Stimulated activated CD8-positive, alpha-beta memory T cell treated with anti-CD3 and anti-CD28 coated beads, Interleukin-7, amount 100 ng/mL, for 1 hour (primary cell): ENCODE measurements around the gene BNC2.

Experiments
- DNase-seq, 2 donors: peaks; one replicate each; pipeline ENCODE4 v3.0.0-alpha.2; 2020; ENCODE audit warnings: low read depth in 2 of 2

The BNC2 gene

DNA sequence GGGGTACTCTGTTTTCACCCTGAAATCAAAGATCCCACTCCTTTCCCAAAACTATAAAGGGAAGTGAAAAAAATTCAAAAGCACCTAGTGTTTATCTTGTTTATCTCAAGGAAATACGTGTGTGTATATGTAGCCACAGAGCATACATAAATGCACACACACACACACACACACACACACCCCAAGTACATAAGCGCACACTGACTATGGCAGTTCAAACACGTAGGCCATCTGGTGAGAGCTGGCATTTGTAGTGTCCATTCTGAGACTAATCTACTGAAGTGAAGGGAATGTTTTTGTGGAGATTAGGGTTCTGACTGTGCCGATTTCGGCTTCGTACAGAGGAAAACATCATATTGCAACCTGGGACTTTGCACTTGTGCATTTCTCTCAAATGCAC, 451.7 kb downstream of the BNC2 start:
- no peak for DNase-seq

DNA sequence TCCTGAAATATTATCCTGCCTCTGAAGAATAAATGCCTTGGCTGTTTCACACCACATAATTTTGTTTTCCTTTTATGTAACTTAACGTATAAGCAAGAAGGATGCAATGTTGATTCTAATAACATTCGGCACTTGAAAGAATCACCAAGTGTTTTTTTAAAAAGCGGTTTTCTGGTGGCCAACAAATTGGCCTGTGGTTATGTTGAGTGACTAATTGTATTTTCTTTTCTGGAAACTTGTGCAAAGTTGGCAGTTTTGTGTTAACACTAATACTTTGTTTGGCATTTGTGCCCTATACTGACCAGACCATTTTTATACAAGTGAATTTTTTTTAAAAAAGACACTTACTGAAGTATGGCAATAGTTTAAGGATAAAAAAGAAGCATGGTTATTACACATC, 452.7 kb downstream of the BNC2 start:
- no peak for DNase-seq

DNA sequence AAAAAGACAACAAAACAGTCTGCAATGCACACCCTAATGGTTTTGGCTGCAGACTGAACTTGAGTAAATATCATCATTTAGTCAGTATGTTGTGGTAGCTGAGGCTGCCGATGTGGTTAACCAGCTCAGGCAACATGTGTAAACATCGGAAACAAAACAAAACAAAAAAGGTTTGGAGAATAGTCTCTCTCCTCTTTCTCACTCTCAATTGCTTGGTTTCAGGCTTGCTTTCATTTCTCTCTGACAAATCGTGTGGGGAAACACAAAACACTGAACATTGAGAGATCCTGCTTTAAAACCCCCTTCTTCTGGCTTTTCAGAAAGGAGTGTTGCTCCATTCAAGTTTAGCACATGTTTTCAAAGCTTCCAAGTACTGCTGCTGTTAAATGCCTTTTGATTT, 453.3 kb downstream of the BNC2 start:
- DNase-seq, result no peak

DNA sequence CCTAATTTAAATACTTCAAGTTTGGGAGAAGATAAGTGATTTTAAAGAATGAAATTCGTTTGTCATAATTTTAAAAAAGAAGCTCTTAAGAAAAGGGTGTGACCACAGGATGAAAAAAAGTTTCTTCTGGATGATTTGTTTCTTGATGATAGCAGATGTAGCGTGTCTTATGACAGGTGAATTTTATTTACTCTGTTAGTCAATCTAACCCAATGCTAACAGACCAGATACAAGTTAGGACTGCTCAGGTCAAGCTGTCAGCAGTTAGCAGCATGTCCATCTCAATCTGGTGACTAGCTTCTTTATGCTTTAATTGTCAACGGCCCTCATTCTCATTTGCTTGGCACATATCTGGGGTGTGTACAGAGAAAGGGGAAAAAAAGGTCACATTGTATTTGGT, 456.0 kb downstream of the BNC2 start:
- no peak for DNase-seq

DNA sequence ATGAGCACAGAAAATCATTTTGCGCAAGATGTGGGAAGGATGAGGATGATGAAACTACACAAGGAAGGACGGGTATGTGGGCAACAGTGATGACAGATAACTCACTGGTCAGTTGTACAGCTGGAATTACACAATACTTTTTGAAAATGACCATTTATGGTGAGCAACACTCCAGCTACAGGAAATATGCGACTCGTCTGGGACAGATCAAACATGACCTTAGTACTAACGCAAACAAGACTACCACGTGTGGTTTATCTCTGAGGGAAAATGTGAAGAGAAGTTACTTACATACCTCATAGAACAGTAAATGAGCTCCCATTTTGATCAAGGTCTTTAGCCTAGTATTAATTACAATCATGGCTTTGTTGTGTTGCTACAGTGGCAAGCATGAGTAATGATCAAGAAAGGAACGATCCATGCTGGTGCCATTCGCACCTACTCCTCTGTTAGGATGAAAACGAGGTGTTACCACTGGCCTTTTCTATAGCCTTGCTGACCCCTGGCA, 456.9 kb downstream of the BNC2 start:
- DNase-seq, result no peak

DNA sequence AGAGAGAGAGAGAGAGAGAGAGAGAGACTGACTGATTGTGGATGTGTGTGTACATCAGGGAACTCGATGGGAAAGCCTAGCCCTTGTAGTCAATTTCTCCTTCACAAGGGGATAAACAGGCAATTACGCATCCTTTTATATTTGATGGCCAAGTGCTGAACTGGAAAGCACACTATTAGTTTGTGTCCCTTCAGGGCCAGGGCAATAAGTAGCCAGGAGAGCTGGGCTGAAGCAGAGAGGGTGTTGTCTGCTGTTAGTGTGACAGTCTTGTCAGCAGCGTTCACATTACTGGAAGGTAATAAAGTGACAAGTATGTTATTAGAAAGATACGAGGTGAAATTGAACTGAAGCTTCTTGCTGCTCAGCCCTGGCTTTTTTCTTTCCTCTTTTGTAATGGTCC, 457.7 kb downstream of the BNC2 start:
- DNase-seq, result no peak

DNA sequence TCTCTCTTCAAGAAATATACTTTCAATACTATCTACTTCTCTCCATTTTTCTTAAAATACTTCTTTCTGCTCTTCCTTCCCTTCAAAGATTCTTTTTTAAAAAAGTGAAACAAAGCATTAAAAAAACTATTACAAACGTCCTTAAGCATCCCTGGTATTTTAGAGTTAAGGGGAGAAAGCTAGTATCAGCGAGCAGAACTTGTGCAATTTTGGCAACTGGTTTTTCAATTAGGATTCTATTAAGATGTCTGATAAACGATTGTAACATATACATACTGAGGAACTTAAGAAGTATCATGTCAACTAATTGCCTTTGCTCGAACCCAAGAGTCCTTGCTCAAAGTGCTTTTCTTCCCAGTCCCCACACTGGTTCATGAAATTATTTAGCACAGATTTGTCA, 459.2 kb downstream of the BNC2 start:
- no peak for DNase-seq

DNA sequence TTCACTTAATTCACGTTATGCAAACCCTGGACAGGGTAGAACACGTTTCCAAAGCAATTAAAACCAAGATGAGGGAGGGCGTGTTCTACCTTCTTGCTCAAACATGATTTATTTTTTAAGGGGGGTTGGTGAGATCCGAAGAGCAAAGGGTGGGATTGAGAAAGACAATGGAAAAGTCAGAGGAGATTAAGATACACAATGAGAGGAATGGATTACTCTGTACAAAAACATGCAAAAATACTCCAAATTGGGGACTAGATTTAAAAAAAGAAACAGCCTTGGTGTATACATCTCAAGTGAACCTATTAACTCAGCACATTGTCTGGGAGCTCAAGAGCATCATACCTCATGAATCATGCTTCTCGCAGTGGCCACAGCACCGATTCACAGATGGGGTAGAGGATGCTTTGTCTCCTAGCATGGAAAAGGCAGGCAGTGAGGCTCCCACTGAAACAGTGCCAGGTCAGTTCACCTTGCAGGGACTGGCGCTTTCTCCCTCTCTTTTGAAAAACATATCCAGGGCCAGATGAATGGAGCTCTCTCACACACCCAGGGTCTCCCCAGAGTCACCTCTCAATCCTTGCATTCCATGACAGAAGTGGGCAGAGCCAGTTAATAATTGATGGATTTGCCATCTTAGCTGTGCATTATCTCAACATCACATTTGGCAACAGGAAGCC, 459.7 kb downstream of the BNC2 start:
- no peak for DNase-seq

DNA sequence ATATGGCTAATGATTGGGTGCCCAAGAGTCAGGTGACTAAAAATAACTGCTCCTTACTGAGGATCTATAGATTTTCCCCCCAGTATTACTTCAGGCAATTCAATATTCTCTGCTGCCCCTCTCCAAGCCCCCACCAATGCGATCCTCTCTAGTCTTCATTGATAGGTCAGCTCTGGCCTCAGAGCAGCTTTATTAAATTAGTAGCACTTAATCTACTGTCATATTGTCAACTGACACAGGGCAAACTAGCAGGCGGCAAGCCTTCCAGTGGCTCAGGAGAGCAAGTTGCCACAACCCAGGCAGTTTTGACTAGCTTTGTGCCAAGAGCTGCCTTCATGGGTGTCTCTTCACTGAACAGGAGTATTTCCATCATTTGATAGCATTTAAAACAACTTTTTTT, 462.9 kb downstream of the BNC2 start:
- no peak for DNase-seq

DNA sequence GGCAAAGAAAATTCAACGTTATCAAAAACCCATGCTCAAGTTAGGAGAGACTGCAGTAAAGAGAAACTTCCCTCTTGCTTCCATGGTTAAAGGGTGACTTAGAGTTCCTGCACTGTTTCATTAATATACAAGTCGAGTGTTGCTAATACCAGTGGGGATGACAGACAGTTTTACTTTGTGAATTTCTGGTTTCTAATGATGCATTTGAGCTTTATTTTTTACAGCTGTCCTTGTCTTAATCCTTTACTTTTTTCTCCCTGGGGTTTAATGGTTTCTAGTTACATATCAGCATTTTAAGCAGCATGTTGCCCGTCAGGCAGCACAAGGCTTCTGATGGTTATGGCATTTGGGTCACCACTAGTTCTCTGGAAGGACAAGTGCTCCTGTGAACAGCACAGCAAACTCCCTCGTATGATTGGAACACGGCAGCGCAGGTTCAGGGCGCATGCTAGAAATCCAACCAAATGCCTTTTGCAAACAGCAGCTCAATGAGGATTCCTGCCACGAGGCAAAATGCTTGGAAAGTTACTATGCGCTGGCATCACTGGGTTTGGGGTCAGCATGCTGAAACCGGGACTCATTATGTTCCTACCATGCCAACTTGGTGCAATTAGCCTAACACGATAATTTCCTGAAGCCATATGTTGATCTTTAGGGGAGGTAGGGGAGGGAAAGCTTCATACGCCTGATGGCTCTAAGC, 463.8 kb downstream of the BNC2 start:
- DNase-seq, result no peak

DNA sequence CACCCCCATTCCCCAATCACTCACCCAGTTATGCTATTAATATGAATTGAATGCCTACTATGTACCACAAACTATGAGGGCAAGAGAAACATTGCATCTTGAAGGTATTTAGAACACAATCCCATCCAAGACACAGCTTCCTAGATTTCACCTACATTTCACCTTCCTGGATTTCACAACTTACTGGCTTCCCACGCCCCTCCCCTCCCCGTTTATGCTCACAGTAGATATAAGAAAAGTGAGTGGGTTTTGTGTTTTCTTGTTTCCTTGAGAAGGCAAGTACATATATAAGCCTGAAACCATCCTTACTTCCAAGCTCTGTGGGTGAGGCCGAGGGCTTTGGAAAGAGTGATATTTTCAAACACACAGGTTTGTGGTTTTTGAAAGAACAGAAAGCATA, 465.0 kb downstream of the BNC2 start:
- DNase-seq, result no peak

DNA sequence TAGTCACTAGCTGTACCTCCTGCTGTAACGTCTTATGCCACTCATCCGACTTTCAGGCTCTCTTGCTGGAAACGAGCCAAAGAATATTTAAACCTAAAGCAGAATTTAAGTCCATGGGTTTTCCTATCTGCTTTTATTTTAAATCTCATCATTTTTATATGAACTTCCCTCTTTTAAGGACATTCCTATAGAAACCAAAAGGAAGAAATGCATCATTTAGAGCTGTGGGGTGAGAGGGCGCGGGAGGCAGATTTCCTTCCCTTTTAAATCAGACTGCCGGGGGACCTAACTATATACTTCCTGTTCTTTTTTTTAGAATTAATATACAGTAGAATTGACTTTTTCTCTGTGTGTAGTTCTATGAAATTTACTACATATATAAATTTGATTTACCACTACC, 468.8 kb downstream of the BNC2 start:
- no peak for DNase-seq

DNA sequence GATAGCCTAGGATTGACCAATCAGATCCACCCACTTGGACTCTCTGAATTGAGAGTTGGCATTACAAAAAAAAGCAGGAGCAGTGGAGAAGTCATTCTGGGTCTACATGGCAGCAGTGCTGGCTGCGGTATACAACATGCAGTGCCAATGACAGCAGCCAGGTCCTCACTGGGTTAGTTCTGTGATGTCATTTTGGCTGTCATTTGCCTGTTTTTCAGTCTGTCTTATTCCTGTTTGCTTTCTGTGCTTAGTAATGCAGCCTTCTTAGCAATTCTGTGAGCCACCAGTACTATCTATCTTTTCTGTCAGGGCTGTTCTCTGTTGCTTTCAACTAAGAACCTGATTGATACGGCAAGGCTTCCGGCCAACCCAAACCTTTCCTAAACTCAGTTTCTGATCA, 471.8 kb downstream of the BNC2 start:
- no peak for DNase-seq

DNA sequence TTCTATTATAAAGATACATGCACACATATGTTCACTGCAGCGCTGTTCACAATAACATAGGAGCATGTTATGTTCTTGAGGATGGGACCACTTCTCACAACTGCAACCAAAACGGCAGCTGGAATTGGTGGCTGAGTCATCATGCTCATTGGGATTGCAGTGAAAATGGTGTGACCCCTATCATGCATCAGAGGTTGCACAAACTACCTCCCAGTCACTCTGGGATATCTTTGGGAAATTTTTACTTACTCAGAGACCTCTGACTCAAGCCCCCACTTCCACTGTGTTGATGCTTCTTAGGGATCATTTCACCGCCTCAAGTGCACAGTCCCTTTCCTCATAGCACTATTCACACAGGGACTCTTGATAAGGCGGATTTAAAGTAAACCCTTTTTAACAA, 474.1 kb downstream of the BNC2 start:
- no peak for DNase-seq

DNA sequence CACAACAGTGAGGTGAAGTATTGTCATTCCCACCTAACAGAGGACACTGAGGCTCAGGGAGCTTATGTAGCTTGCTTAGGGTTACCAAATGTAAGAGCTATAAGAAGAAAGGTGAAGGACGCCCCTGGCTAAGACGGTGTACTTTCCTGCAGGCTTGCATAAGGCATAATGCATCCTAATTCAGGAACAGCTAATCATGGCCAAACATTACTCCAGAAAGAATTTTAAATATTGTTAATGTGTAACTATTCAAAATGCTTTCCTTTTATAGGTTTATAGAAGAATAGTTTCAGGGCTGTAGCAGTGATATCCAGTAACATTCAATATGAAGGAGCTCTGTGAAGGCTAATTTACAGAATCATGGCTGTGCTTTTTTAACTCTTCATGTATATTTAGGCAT, 479.1 kb downstream of the BNC2 start:
- no peak for DNase-seq

DNA sequence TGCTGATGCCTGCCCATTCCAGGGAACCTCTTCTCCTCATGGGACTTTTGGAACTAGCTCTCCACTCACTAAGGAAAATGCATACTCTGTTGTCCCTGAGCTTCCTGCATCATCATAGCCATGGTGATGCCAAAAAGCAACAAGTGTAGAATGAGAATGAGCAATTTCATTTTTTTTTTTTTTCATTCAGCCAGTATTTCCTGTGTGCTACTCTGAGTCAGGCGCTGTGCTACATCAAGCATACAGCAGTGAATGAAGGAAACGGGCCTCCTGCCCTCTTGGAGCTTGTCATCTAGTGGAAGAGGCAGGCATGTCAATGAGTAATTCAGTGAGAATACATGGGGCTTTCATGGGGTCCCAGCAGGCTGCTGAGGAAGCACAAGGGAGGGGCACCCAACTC, 483.1 kb downstream of the BNC2 start:
- no peak for DNase-seq

DNA sequence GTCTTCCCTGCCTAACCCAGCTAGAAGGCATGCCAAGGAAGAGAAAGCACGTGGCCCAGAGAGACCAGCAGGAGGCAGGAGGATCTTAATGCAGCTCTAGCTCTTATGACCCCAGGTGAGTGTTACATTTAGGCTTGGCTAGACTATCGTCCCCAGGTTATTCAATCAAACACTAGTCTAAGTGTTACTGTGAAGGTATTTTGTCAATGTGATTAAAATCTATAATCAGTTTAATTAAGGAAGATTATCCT, 483.7 kb downstream of the BNC2 start:
- no peak for DNase-seq

DNA sequence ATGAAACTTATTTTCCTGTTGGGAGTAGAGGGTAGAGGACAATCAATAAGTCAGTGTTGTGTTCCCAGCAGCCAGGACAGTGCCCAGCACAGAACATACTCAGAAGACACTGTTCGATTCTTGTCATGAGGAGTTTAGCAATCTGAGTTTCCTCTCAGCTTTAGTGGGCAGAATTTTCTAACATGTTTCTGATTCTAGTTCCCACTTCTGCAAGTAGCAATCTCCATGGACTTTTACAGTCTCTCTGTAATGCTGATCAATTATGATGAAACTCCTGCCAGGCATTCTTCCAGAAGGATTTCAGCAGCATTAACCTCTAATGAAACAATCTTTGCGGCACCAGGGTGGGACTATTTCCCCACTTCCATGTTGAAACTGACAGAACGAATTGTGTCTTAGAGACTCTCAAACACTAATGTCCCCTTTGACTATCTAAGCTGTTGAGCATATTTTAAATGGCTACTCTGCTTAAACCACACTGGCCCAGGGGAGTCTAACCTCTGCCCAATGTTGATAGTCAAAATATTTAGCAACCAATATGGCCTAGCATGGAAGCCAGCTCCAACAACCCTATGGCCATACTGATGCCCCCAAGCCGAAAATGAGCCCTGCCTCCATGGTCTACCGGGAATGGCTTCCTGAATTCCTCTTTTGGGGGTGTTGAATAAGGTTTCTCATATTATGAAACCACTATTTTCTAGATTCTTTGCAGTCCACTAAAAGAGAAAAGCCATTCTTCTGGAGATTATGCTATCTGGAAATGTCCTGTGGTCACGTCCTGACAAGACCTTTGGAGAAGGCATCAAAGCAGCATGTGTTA, 484.3 kb downstream of the BNC2 start:
- no peak for DNase-seq

DNA sequence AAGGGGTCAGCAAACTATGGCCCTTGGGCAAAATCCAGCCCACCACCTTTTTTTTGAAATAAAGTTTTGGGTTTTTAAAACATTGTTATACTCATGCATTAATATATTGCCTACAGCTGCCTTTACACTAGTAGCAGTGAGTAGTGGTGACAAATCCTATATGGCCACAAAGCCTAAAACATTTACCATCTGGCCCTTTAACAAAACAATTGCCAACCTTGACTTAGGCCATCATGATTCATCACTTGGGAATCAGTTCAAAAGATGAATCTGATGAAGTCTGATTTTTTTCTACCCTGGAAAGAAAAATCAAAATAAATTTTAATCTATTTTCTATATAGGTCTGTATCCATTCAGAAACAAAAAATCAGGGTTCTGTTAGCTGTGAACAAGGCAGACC, 484.9 kb downstream of the BNC2 start:
- no peak for DNase-seq

DNA sequence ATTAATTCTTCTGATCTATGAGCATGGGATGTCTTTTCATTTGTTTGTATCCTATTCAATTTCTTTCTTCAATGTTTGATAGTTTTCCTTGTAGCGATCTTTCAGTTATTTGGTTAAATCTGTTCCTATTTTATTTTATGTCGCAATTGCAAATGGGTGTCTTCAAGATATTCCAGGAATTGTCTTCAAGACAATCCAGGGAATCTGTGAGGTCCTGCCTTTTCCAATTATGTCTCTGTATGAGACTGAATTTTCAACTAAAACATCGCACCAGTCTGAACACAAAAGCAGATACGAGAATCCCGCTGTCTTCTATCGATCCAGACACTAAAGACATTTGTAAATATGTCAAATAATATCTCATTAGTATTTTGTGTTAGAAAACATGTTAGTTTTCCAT, 485.5 kb downstream of the BNC2 start:
- DNase-seq, result no peak

DNA sequence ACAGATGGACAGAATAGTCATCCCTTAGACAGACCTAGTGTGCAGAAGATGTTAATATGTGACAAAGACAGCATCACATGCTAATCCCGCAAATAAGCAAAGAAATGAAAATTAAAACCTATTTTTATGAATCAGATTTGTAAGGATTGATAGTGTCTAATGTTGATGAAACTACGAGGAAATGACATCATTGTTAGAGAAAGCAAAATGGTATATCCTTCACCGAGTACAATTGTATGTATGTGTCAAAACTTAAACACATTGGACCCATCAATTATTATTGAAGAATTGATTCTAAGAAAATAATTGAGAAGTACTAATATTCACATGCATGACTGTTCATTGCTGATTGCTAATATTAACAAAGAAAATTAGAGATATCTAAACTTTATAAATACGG, 493.2 kb downstream of the BNC2 start:
- DNase-seq, result no peak

DNA sequence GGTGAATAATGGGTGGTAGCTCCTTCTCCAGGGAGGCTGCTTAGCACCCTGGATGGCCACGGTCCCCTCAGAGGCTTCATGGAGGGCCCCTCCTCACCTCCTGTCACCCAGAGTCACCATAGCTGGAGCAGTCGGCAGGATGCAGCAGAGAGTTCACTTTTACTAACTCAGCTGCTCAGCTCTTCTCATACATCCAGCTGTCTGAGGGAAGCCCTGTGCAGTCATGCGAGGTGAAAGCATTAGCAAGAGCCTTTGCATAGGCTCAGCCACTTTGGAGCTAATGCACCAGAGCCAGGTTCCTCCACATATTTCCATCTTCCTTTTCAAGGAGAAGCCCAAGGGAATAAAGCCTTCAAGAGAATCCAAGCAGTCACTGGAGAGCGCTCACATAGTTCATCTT, 499.2 kb downstream of the BNC2 start:
- no peak for DNase-seq

DNA sequence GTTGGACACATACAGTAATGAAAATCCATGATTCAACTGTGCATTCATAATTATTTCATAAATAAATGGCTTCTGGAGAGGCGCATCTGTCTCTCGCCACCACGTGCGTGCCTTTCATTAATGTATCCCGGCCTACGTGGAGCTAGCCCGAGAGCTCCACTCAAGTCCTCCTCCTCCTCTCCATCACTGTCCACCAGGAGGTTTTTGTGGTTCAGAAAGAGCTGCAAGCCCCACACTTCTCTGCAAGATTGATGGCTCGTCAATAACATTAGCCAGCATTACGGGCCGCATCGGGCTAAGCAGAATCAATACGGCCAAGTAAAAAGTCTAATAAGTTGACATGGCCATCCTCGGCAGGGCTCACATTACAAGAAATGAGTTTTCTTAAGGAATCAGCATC, 499.8 kb downstream of the BNC2 start:
- DNase-seq, result no peak
